KOPT-K1 (cell line): ENCODE results near the gene AMER2.

ENCODE experiments used
- H3K27ac ChIP-seq: fragments of 200-600 bp; sonication (generic); 2 replicates; pipeline ENCODE4 v1.5.1; 2016; ENCODE audit warnings: antibody characterized with exemption, mild to moderate bottlenecking, low read depth, low read length; ENCODE audit not compliant: poor library complexity, severe bottlenecking
- H3K36me3 ChIP-seq: fragments of 200-600 bp; sonication (generic); 2 replicates; pipeline ENCODE4 v1.5.1; 2017; ENCODE audit warnings: antibody characterized with exemption, mild to moderate bottlenecking, low read length, moderate library complexity; ENCODE audit not compliant: insufficient read depth
- H3K9me3 ChIP-seq: fragments of 200-600 bp; sonication (generic); 2 replicates; pipeline ENCODE4 v1.5.1; 2017; ENCODE audit warnings: antibody characterized with exemption, low read length, mild to moderate bottlenecking; ENCODE audit not compliant: insufficient read depth, poor library complexity, severe bottlenecking

AMER2 gene, protein sequence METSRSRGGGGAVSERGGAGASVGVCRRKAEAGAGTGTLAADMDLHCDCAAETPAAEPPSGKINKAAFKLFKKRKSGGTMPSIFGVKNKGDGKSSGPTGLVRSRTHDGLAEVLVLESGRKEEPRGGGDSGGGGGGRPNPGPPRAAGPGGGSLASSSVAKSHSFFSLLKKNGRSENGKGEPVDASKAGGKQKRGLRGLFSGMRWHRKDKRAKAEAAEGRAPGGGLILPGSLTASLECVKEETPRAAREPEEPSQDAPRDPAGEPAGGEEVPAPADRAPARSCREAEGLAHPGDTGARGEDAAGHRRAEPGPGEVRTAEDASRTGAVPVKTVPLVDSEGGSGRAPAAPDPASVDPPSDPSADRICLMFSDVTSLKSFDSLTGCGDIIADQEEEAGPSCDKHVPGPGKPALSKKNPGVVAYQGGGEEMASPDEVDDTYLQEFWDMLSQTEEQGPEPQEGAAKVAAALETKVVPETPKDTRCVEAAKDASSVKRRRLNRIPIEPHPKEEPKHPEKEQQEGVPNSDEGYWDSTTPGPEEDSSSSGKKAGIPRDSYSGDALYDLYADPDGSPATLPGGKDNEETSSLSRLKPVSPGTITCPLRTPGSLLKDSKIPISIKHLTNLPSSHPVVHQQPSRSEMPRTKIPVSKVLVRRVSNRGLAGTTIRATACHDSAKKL

DNA sequence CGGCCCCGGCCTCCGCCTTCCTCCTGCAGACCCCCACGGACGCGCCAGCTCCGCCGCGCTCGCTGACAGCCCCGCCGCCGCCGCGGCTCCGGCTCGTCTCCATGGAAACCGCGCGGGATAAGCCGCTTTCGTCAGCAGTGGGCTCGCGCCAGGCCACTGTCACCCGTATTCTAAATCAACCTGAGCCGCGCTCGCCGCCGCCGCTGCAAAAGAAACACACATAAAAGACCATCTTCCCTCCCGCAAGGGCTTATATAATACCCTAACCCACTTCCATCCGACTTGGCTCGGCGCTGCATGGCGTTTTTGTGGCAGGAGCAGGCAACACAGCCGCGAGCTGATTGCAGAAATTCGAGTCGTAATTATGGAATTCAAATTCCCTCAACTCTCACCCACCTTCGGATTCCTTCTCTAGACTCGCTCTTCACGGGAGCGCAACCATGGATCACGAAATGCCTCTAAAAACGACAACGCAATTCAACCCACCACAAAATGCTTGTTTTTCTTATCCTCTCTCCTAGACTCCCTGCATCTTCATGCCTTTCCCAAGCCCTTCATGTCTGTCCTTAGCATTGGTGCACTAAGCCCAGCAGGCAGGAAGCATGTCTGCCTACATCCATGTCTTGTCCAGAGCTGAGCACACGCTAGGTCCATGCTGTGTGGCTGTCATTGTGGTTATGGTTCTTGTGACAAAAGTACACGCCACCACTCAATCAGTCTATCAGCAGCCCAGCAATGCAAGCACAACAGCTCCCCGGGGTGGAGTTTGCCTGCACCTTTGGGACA is at the start of gene AMER2:
TSS of gene AMER2 (minus strand) at position 772 of the 786 bp plus-strand sequence. CDS start at position 103, 669 bp downstream.
- peaks cover 4% of the 10 kb centered on the region for H3K9me3 ChIP-seq
- H3K27ac ChIP-seq = no peak within 1 kb of the TSS
- H3K36me3 ChIP-seq = no peaks in the 10 kb centered on the region

DNA sequence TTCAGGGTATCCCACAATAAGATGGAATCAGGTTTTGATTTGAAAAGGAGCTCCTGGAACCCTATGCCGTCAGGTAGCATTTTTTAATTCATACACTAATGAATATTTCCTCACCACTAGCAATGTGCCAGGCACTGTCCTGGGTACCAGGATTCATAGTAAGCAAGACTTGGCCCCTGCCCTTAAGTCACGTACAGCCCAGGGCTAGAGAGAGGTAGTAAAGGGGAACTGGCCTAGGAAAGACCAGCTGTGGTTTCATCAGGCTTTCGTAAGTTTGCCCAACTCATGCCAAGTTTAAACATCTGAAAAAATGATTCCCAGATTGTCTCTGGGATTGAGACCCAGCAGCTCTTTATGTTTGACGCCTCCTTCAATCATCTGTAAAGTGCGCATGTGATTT is 45.9 kb upstream of the AMER2 start:
- Histone ChIP-seq H3K36me3 (no peaks in the 10 kb centered on the region), H3K27ac (no peak overlapping the region), H3K9me3 (no peaks in the 10 kb centered on the region)

DNA sequence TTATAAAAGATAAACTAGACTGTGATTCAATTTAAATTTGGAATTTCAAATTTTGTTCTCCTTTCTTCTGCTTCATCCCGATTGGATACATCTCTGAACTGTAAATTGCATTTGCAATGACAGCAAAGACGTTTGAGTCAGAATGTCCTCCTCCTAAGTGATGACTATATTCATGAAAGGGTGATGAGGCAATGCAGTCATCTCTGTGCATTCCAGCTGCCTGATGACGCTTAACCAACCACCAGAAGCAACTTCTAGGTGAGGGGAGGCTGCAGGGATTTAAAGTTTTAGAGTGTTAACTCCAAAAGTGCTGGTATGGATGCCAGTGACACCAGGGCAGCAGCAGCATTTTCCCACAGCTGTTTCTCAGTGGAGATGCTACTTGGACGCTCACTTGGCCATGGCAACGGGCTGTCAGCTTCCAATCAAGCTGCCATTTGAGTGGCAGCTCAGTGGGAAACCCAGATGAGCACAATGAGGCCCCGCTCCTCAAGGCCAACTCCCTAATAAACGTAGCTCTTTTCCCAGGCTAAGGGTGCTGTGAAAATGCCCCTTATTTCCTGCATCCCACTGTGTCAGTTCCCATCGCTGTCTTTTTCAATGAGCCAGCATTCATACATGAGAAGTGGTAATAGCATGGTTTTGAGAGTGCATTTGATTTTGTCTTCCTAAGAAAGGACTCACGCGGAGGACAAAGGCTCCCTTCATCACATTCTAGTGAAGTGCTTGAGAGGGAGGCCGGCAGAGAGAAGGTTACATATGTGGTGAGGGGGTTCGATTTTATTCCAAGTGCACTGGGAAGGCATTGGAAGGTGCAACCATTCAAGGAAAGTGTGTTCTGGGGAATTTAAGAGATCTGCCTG is 45.2 kb upstream of the AMER2 start:
- no peaks in the 10 kb centered on the region for H3K9me3 ChIP-seq
- H3K36me3 ChIP-seq = no peaks in the 10 kb centered on the region
- H3K27ac ChIP-seq = no peak overlapping the region

DNA sequence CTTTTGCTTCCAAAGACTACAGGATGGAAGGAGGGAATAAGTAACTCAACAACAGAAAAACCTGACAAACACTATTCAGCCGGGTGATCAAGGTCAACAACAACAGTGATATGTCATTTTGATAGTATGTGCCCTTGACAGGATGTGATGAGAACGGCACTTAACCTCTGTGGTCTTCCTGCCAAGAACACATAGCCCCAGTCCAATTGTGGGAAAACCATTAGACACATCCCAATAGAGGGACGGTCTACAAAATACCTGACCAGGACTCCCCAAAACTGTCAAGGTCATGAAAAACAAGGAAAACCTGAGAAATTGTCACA is 43.1 kb upstream of the AMER2 start:
- Histone ChIP-seq H3K36me3 (no peaks in the 10 kb centered on the region), H3K9me3 (no peaks in the 10 kb centered on the region), H3K27ac (no peak overlapping the region)

DNA sequence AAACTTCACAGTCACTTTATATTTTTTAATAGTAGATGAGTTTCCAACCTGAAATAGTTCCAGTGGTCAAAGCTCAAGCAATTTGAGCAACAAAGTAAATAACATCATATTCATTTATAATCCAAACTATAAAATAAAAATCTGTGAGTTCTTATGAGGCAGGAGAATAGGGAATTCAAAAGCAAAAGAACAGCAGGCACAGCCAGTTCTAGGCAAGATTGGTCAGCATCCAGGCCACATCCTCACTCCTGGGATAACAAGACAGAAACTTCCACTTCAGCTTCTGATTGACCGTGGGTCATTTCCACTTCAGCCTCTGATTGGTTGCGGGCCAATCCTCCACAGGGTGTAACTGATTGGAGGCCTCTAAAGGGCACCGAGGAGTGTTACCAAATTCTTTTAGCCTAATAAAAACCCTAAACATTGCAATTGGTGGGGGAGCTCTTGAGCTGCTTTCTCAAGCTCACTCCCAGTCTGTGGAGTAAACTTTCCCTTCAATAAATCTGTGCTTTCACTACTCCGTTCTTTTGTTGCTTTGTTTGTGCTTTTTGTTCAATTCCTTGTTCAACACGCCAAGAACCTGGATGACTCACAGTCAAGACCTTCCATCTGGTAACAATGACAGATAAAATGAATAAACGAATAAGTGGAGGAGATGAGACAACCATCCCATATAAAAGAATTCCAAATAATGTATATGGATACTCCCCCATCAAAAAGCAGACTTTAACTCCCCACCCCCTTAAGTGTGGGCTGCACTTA is 42.6 kb upstream of the AMER2 start:
- no peaks in the 10 kb centered on the region for H3K36me3 ChIP-seq
- H3K9me3 ChIP-seq = no peaks in the 10 kb centered on the region
- H3K27ac ChIP-seq = no peak overlapping the region

DNA sequence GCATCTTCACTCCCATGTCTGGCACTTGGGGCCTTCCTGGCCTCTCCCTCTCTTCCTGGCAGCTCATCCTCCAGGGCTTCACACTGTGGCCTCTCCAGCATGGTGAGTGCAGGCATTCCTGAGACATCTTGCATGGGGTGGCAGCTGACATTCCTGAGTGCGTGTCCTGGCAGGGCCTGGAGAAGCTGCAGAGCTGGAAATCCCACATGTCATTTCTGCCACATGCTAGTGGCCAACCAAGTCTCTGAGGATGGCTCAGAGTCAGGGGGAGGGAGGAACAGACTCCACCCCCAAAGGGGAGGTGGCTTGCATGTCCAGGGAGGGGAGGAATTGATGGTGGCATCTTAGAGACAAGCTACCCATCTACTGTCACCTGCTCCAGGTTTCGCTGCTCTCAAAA is 41.6 kb upstream of the AMER2 start:
- no peaks in the 10 kb centered on the region for H3K9me3 ChIP-seq
- no peak overlapping the region for H3K27ac ChIP-seq
- no peaks in the 10 kb centered on the region for H3K36me3 ChIP-seq

DNA sequence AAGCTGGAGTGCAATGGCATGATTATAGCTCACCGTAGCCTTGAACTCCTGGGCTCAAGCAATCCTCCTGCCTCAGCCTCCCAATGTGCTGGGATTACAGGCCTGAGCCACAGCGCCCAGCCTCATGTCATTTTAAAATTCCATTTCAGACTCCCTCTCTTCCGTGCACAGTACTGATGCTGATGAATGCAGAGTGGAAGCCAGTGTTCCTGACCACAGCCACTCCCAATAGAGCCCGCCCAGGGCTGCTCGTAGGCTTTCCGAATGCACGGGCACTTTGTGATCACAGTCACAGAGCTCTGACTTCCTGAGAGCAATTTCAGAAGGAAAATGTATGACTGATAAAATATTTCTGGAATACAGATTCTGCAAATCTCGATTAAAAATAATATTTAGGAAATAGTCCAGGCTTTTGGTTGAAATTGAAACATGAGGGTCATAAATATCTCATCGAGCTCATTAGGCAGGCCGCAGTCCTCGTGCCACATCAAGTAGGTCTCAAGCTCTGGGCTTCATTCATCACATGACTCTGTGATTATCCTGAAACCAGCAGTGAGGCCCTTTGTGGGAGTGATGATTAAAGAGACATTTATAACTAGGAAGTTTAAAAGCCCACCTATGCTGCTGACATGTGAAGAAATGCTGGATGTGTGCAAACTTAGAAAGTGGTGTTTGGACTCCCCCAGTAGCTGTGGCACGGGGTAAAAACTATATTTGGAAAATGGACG is 38.9 kb upstream of the AMER2 start:
- no peaks in the 10 kb centered on the region for H3K9me3 ChIP-seq
- H3K27ac ChIP-seq = no peak overlapping the region

DNA sequence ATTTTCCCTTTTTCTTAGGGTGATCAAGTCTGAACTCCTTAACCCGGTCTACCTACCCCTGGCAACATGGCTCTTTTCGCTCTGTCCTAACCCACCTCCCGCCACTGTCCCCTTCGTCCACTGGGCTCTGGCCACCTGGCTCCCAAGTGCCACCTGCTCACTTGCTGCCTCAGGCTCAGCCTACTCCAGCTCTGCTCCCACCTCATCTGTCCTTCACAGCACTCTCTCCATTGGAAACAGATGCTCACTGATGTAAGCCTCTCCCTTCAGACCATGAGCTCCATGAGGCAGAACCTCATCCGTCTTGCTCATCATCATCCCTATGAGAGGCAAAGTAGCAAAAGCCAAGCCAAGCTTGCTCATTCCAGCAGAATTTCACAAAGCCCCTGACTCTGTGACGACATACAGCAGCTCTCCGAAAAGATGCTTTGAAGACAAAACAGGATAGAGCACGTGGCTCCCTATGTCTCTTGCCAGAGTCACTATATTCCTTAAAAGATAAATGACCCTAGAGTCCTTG is 35.3 kb upstream of the AMER2 start:
- Histone ChIP-seq H3K27ac (no peak overlapping the region), H3K9me3 (no peaks in the 10 kb centered on the region), H3K36me3 (no peaks in the 10 kb centered on the region)

More for the DNA sequence above, 38.9 kb upstream of the AMER2 start:
- no peaks in the 10 kb centered on the region for H3K36me3 ChIP-seq

DNA sequence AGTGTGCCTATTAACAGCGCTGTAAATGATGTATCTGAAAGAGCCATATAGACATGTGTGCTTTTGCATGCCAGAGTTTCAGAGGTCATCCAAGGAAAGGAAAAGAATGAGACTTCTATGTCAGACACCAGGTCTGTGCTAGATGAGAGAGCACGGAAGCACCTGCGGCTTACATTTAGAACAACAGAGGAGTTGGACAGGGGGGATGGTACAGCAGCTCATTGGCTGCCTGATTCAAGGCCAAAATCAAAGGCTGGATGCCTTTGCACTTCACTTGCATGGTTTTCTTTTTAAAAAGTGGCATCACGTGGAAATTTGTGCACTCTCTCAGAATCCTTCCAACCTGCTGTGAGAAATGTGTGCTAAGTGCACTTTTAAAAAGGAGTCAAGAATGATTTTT is 32.8 kb upstream of the AMER2 start:
- H3K36me3 ChIP-seq = no peaks in the 10 kb centered on the region
- peak overlapping the region; percentile 57 for H3K27ac ChIP-seq
- no peaks in the 10 kb centered on the region for H3K9me3 ChIP-seq

DNA sequence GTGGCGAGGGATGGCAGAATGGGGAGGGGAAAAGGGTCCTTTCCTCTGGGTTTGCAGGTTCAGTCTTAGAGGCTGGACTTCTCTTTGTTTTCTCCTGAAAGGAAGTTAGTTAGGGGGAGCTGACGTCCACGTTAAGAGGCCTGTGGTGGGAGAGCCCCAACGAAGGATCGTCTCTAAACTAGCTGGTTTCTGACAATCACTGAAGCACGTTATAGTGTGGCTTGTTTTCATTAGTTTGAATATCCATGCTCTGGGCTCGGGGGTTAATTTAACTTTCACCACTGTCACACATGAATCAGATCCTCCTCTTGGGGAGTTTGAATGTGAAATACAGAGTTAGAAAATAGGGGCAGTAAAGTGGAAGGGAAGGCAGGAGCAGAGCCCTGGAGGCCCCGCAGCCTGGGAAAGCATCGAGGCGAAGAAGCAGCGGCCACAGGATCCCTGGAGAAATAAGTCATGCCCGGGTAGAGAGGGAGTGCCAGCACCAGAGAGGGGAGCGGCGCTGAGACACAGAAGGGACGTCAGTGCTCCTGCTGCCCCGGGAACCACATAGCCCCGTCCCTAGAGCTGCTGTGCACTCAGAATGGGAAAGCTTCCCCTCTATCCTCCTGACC is 31.1 kb upstream of the AMER2 start:
- Histone ChIP-seq H3K27ac (no peak overlapping the region), H3K9me3 (no peaks in the 10 kb centered on the region), H3K36me3 (no peaks in the 10 kb centered on the region)

DNA sequence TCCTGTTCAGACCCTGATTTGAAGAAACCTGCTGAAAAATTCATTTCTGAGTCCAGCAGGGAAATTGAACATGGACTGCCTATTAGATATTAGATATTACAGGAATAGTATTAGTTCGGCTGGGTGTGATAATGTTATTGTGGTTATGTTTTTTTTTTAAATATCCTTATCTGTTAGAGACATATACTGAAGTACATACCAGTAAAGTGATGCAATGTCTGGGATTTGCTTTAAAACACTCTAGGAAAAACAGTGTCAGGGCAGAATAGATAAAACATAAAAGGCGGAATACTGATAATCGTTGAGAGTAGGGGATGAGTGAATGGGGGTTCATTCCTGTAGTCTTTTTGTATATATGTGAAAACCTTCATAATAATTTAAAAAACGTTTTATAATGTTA is 28.7 kb upstream of the AMER2 start:
- Histone ChIP-seq H3K36me3 (no peaks in the 10 kb centered on the region), H3K9me3 (no peaks in the 10 kb centered on the region), H3K27ac (no peak overlapping the region)

DNA sequence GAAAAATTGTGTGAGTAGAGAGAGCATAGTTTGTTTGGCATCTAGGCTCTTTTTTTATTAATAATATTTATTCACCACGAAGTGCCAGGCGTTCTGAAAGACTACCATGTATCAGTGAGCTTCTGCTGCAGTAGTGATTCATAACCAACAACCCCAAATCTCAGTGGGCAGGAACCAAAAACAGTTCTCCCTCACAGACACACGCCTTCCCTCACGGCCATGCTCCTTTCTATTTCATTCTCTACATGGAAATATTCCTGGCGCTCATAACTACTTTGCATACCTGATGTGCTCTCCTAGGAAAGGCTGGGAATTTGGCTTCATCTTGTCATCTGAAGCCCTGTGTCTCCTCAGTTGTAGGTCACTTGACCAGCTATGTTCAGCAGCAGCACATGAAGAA is 26.6 kb upstream of the AMER2 start:
- H3K36me3 ChIP-seq = no peaks in the 10 kb centered on the region
- no peak overlapping the region for H3K27ac ChIP-seq
- no peaks in the 10 kb centered on the region for H3K9me3 ChIP-seq

DNA sequence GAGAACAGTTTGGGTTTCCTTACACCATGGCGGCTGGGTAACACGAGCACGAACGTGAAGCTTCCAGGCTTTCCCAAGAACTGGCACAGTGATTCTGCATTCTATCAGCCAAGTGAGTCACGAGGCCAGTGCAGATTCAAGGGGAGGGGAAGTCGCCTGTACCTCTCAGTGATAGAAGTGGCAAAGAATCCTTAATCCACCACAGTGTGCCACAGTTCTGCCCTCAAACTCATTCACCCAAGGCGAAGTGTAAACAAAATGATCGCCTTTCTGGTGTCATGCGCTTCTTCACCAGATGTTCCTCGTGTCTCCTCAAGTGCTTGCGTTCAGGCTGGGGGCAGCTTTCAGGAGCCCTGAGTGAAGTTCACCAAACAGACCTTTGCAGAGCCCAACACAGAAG is 24.9 kb upstream of the AMER2 start:
- no peaks in the 10 kb centered on the region for H3K36me3 ChIP-seq
- H3K9me3 ChIP-seq = no peaks in the 10 kb centered on the region
- H3K27ac ChIP-seq = no peak overlapping the region
